Measurements from ENCODE around the gene SERTAD1.
"Not testable (repeated sequence)": the region's sequence is repeated elsewhere in the genome, so short reads cannot be mapped to it uniquely, and the experiment has no call there.

DNA sequence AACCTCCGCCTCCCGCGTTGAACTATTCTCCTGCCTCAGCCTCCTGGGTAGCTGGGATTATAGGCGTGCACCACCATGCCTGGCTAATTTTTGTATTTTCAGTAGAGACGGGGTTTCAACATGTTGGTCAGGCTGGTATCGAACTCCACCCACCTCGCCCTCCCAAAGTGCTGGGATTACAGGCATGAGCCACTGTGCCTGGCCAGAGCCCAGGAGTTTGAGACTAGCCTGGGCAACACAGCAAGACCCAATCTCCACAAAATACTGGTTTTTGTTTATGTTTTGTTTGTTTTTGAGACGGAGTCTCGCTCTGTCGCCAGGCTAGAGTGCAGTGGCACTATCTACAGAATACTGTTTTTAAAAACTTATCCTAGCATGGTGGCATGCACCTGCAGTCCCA is 4.5 kb upstream of the SERTAD1 start:
- TF ChIP-seq CTCF (conservative IDR thresholded peaks at IDR 0.05; ENCODE audit: low read depth, low read length); POLR2A (IDR thresholded peaks at IDR 0.05; ENCODE audit: low read depth, low read length); SMC3 (IDR thresholded peaks at IDR 0.05; ENCODE audit: low read depth, low read length); CEBPB (IDR thresholded peaks at IDR 0.05; ENCODE audit: low read depth, low read length); MAFK (IDR thresholded peaks at IDR 0.05; ENCODE audit: low read depth, low read length): not testable (repeated sequence)

Measured in IMR-90 (cell line).